ENCODE measurements around the gene CDH23.

DNA sequence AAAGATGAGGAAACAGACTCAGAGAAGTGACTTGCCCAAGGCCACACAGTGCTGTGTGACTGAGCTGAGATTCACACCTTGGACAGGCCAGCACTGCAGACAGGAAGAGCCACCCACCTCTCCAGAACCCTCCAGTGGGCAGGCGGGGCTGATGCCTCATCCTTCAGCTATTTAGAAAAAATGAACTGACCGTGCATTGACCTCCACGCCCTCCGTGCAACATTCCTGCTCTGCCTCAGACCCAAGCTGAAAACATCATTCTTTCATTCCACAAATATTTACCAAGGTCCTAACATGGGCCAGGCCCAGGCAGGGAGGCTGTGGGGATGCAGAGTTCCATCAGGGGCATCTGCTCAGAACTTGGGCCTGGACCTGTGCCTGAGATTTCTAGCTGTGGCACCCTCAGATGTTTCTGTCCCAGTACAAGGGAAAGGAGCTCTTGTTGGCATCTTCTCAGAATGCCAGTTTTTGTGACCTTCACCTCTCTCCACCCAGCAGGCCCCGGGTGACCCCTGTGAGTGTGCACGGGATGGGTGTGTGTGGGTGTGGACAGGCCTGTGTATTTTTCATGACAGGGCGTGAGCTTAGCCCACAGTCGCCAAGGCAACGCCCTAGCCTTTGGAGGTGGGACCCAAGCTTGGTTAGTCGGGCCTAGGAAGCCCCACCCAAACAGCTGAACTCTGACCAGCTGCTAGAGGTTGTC lies 370.1 kb downstream of the CDH23 start:
- no peak for TF ChIP-seq POLR2A (IDR thresholded peaks at IDR 0.05; ENCODE audit: control extremely low read depth in 1 of 2, low read depth in 2 of 2, low read length in 2 of 2)
- TF ChIP-seq JUN (IDR thresholded peaks at IDR 0.05; ENCODE audit: low read depth, low read length) = no peak
- no peak for TF ChIP-seq NRF1 (IDR thresholded peaks at IDR 0.05; ENCODE audit: low read depth, low read length)
- no peak for TF ChIP-seq CTCF (IDR thresholded peaks at IDR 0.05; ENCODE audit: control extremely low read depth in 1 of 3, insufficient read depth in 1 of 3, low read depth in 1 of 3, low read length in 3 of 3)
- TF ChIP-seq MAFK (IDR thresholded peaks at IDR 0.05; ENCODE audit: low read depth, low read length) = no peak
- no peak for TF ChIP-seq RFX5 (IDR thresholded peaks at IDR 0.05; ENCODE audit: borderline replicate concordance, low read depth, low read length)
